HepG2 (cell line): ENCODE results near the gene KANSL3. TPM values are rescaled to one million over a fixed set of nuclear protein-coding genes. Genes with fewer than 3 reads are reported as not detected.

Experiments used
- ASH2L ChIP-seq: fragments of 300-600, 200-600 bp; sonication (generic); IDR thresholded peaks from 2 replicates; pipeline ENCODE4 v1.7.0; 2017; ENCODE audit warnings: low read depth, mild to moderate bottlenecking, moderate library complexity, mixed read lengths, low read length; ENCODE audit not compliant: insufficient read length
- BORCS8-MEF2B ChIP-seq: sonication (generic); formaldehyde crosslinking; IDR thresholded peaks from 2 replicates; pipeline ENCODE4 v1.8.0; 2022; ENCODE audit warnings: mild to moderate bottlenecking, missing genetic modification reagents
- EP300 ChIP-seq, 3 experiments: sonication (generic) in 1 of 3; formaldehyde crosslinking in 1 of 3; IDR thresholded peaks; 2 replicates each; pipeline versions ENCODE4 v1.5.1 to v1.6.1; 2011 to 2020; ENCODE audit warnings: low read depth in 2 of 3, low read length in 2 of 3, borderline replicate concordance in 1 of 3, improper control_type of control experiment in 1 of 3, mild to moderate bottlenecking in 1 of 3, missing genetic modification reagents in 1 of 3, moderate library complexity in 1 of 3
- ETV6 ChIP-seq: sonication (generic); formaldehyde crosslinking; conservative IDR thresholded peaks from 2 replicates; pipeline ENCODE4 v1.4.0; 2020; ENCODE audit warnings: missing genetic modification reagents
- KDM5B ChIP-seq: sonication (generic); formaldehyde crosslinking; IDR thresholded peaks from 2 replicates; pipeline ENCODE4 v1.4.0; 2020; ENCODE audit warnings: missing genetic modification reagents, mild to moderate bottlenecking, borderline replicate concordance
- REL ChIP-seq: sonication (generic); formaldehyde crosslinking; conservative IDR thresholded peaks from 2 replicates; pipeline ENCODE4 v1.8.0; 2022; ENCODE audit warnings: mild to moderate bottlenecking, missing genetic modification reagents, moderate library complexity
- RELA ChIP-seq: sonication (generic); formaldehyde crosslinking; IDR thresholded peaks from 2 replicates; pipeline ENCODE4 v1.4.0; 2020; ENCODE audit warnings: missing genetic modification reagents
- USF2 ChIP-seq, 2 experiments: sonication (generic) in 1 of 2; formaldehyde crosslinking in 1 of 2; IDR thresholded peaks; 2 replicates each; pipeline versions ENCODE4 v1.5.1 to v1.6.1; 2011 to 2020; ENCODE audit warnings: borderline replicate concordance in 1 of 2, low read depth in 1 of 2, low read length in 1 of 2, mild to moderate bottlenecking in 1 of 2, missing genetic modification reagents in 1 of 2, moderate library complexity in 1 of 2
- ZMAT3 ChIP-seq: sonication (generic); formaldehyde crosslinking; conservative IDR thresholded peaks from 2 replicates; pipeline ENCODE4 v1.7.0; 2021; ENCODE audit warnings: missing genetic modification reagents
- ZMYM3 ChIP-seq: sonication (generic); formaldehyde crosslinking; IDR thresholded peaks from 2 replicates; pipeline ENCODE4 v1.5.1; 2020; ENCODE audit warnings: mild to moderate bottlenecking, missing genetic modification reagents
- ZNF101 ChIP-seq: sonication (generic); formaldehyde crosslinking; IDR thresholded peaks from 2 replicates; pipeline ENCODE4 v1.4.0; 2020; ENCODE audit warnings: mild to moderate bottlenecking, low read depth, missing genetic modification reagents, borderline replicate concordance
- ZNF20 ChIP-seq: sonication (generic); formaldehyde crosslinking; IDR thresholded peaks from 2 replicates; pipeline ENCODE4 v1.4.0; 2020; ENCODE audit warnings: mild to moderate bottlenecking, moderate library complexity, missing genetic modification reagents
- ZNF230 ChIP-seq: sonication (generic); formaldehyde crosslinking; IDR thresholded peaks from 2 replicates; pipeline ENCODE4 v1.4.0; 2020; ENCODE audit warnings: mild to moderate bottlenecking, missing genetic modification reagents
- ZNF337 ChIP-seq: sonication (generic); formaldehyde crosslinking; IDR thresholded peaks from 2 replicates; pipeline ENCODE4 v1.5.1; 2020; ENCODE audit warnings: missing genetic modification reagents, low read depth, mild to moderate bottlenecking, borderline replicate concordance
- ZNF747 ChIP-seq: sonication (generic); formaldehyde crosslinking; IDR thresholded peaks from 2 replicates; pipeline ENCODE4 v1.8.1; 2023; ENCODE audit warnings: missing genetic modification reagents, mild to moderate bottlenecking, borderline replicate concordance
- ZNF883 ChIP-seq: sonication (generic); formaldehyde crosslinking; IDR thresholded peaks from 2 replicates; pipeline ENCODE4 v1.5.1; 2020; ENCODE audit warnings: mild to moderate bottlenecking, missing genetic modification reagents; ENCODE audit errors: not compliant biosample characterization
- polyA plus RNA-seq, 8 experiments: library from polyadenylated mRNA; depleted of rRNA in 3 of 8; stranded (reverse) in 7 of 8; unstranded in 1 of 8; fragments of >200 nt; fragmentation: Illumina TruSeq in 4 of 8; extraction: Trizol in 4 of 8; gene quantifications; 2 replicates each; pipeline versions ENCODE4 v1.2.1 to v1.2.3, GENCODE V29; 2011 to 2016; ENCODE audit warnings: low read depth in 4 of 8, missing spikeins in 1 of 8, mixed read lengths in 1 of 8; ENCODE audit not compliant: insufficient read depth in 1 of 8
- total RNA-seq, 5 experiments: library from RNA; depleted of rRNA; stranded (reverse); fragments of >200 nt; fragmentation: Illumina TruSeq; extraction: Trizol; gene quantifications; 2 replicates each; pipeline ENCODE4 v1.2.3, GENCODE V29; 2016; ENCODE audit warnings: low read depth in 1 of 5
- TF ChIP-seq, protein P1 (sequence below): sonication (generic); formaldehyde crosslinking; IDR thresholded peaks from 2 replicates; pipeline ENCODE4 v1.4.0; 2020; ENCODE audit warnings: low read depth, mild to moderate bottlenecking, missing genetic modification reagents
- TF ChIP-seq, protein P2 (sequence below): sonication (generic); formaldehyde crosslinking; IDR thresholded peaks from 2 replicates; pipeline ENCODE4 v1.4.0; 2020; ENCODE audit warnings: mild to moderate bottlenecking, missing genetic modification reagents
- TF ChIP-seq, protein P3 (sequence below): sonication (generic); formaldehyde crosslinking; IDR thresholded peaks from 2 replicates; pipeline ENCODE4 v1.8.1; 2023; ENCODE audit warnings: mild to moderate bottlenecking, missing genetic modification reagents

Gene KANSL3
- total and polyA plus RNA-seq, 2 of the 13 experiments (the other 11 are each of a cell fraction or from before 2014, with no cell fraction given) = 20.8 to 37.3 TPM

DNA sequence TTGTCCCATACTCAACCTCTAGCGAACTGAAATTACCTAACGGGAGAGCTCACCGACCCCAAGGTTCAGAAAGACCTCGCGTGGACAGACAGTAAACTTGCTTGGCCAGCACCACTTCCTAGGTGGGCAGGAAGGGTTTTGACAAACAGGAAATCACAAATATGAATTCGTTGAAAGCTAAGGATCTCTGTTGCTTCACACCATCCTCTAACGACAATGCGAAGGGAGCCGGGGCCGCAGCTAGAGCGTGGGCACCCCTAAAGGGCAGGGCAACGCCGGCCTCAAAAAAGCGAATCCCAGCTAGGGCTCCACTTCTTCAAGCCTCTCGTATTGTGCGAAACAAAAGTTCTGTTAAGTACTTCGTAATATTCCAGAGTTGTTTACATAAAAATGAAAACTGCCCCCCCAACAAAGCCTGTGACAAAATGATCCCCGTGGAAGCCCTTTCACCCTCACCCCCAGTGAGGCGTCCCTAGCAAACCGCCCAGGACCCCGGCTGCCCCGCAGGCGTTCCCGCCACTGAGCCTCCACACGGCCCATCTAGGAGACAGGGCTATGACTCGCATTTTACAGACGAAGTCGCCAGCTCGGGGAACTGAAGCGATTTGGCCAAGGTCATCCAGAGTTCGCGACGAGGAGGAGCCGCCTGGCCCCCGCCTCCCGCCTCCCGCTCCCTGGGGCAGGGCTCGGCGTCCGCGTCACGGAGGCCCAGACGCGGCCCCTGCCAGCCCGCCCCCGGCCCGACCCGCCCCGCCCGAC lies 548 bp downstream of the KANSL3 start (continued):
- TF ChIP-seq RELA (CRISPR knock-in tag) (0 out of 2 replicates have a peak, but pooled peaks have one; percentile 18), KDM5B (CRISPR knock-in tag) (0 out of 2 replicates have a peak, but pooled peaks have one; percentile 12), USF2 (IDR thresholded peaks at IDR 0.05; ENCODE audit: low read depth, low read length) (no peak), USF2 (CRISPR knock-in tag; IDR thresholded peaks at IDR 0.05; ENCODE audit: borderline replicate concordance) (0 out of 2 replicates have a peak, but pooled peaks have one; percentile 9), ZNF337 (0 out of 2 replicates have a peak, but pooled peaks have one; percentile 17), REL (peak; percentile 5; the same call in 1 of the 2 replicates), BORCS8-MEF2B (CRISPR knock-in tag) (no peak; the same call in 1 of the 2 replicates), ZMYM3 (CRISPR knock-in tag) (no peak), ZNF747 (CRISPR knock-in tag) (peak; percentile 9; the same call in 1 of the 2 replicates), ETV6 (CRISPR knock-in tag) (no peak), ZNF230 (CRISPR knock-in tag) (peak; percentile 81; the same call in 1 of the 2 replicates), ZNF883 (CRISPR knock-in tag) (peak; percentile 78), EP300 (IDR thresholded peaks at IDR 0.05; ENCODE audit: low read depth in 2 of 2, low read length in 2 of 2) (0 out of 4 replicates have a peak, but pooled peaks of 1 of the 2 experiments have one; percentile 22), EP300 (CRISPR knock-in tag; IDR thresholded peaks at IDR 0.05; ENCODE audit: borderline replicate concordance) (no peak), ZNF101 (0 out of 2 replicates have a peak, but pooled peaks have one; percentile 51), ZNF20 (CRISPR knock-in tag) (0 out of 2 replicates have a peak, but pooled peaks have one; percentile 7), ZMAT3 (peak; percentile 29; the same call in 1 of the 2 replicates), ASH2L (peak; percentile 74)
- TF ChIP-seq, protein P1, sequence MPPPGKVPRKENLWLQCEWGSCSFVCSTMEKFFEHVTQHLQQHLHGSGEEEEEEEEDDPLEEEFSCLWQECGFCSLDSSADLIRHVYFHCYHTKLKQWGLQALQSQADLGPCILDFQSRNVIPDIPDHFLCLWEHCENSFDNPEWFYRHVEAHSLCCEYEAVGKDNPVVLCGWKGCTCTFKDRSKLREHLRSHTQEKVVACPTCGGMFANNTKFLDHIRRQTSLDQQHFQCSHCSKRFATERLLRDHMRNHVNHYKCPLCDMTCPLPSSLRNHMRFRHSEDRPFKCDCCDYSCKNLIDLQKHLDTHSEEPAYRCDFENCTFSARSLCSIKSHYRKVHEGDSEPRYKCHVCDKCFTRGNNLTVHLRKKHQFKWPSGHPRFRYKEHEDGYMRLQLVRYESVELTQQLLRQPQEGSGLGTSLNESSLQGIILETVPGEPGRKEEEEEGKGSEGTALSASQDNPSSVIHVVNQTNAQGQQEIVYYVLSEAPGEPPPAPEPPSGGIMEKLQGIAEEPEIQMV (CRISPR knock-in tag) = peak; percentile 35; the same call in 1 of the 2 replicates
- TF ChIP-seq, protein P2, sequence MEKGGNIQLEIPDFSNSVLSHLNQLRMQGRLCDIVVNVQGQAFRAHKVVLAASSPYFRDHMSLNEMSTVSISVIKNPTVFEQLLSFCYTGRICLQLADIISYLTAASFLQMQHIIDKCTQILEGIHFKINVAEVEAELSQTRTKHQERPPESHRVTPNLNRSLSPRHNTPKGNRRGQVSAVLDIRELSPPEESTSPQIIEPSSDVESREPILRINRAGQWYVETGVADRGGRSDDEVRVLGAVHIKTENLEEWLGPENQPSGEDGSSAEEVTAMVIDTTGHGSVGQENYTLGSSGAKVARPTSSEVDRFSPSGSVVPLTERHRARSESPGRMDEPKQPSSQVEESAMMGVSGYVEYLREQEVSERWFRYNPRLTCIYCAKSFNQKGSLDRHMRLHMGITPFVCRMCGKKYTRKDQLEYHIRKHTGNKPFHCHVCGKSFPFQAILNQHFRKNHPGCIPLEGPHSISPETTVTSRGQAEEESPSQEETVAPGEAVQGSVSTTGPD (CRISPR knock-in tag) = 0 out of 2 replicates have a peak, but pooled peaks have one; percentile 22
- TF ChIP-seq, protein P3, sequence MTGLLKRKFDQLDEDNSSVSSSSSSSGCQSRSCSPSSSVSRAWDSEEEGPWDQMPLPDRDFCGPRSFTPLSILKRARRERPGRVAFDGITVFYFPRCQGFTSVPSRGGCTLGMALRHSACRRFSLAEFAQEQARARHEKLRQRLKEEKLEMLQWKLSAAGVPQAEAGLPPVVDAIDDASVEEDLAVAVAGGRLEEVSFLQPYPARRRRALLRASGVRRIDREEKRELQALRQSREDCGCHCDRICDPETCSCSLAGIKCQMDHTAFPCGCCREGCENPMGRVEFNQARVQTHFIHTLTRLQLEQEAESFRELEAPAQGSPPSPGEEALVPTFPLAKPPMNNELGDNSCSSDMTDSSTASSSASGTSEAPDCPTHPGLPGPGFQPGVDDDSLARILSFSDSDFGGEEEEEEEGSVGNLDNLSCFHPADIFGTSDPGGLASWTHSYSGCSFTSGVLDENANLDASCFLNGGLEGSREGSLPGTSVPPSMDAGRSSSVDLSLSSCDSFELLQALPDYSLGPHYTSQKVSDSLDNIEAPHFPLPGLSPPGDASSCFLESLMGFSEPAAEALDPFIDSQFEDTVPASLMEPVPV (CRISPR knock-in tag) = no peak
